IPS DF 4.7 (cell line): ENCODE measurements around the gene CHMP6.

ENCODE experiments used
- DNase-seq: peaks from one replicate; pipeline ENCODE4 v3.0.0-alpha.2; 2013; ENCODE audit warnings: low spot score; ENCODE audit errors: extremely low read depth

The CHMP6 gene

DNA sequence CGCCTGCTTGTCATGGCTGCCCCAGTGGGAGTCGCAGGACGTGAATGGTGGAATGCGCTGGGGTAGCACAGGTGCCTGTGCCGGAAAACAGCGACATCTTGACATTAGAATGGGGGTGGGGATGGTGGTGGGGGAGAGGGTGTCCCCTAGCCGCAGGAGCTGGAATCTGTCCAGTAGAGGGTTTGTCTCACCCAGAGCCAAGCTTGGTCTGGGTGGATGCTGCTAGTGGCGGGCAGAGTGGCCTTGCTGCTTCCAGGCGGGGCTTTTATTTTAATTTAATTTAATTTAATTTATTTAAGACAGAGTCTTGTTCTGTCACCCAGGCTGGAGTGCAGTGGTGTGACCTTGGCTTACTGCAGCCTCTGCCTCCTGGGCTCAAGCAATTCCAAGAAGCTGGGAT is 51.0 kb downstream of the CHMP6 start:
- DNase-seq = no peak

DNA sequence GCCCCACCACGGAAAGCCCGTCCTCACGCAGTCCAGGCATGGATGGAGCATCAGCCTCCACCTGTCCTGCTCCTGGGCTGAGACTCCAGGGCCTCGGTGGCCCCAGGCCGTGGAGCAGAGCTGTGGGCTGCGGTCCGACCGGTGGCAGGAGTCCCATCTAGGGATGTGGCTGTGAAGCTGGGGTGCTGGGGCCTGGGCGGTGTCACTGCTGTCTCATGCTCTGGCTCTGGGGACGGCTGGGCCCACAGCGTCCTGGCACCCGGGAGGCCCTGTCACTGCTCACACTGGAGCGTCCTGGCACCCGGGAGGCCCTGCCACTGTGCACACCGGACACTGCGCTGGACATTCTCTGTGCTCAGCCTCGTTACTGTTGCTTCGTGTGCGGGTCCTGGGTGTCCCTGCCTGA is 51.7 kb downstream of the CHMP6 start:
- DNase-seq = no peak

DNA sequence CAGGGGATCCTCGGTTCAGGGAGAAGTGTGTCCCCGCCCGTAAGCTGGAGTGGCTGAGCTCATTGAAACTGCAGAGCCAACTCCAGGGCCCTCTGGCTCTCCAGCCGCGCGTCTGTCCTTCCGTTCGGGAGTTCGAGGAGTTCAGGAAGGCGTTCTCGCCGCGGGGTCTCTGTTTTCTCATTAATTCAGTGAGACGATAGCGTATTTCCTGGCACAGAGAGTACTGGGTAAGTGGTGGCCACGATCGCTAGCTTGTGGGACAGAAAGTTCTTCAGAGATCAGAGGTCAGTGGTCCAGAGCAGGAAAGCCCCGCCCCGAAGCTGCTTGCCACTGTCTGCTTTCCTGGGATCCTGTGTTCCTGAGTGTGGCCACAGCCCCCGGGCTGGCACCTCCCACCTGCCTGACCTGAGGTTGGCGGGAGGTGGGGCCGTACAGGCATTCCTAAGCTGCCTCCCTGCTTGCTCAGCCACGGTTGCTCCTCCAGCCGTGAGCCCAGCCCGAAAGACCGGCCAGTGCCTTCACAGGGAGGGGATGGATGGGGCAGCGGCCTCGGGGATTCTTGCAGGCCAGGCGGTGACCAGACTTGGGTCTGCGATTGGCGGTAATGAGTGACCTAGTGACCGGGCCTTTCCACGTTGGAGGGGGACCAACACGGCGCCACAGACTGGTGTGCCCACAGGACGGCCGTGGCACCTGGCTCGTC is 52.2 kb downstream of the CHMP6 start:
- no peak for DNase-seq

DNA sequence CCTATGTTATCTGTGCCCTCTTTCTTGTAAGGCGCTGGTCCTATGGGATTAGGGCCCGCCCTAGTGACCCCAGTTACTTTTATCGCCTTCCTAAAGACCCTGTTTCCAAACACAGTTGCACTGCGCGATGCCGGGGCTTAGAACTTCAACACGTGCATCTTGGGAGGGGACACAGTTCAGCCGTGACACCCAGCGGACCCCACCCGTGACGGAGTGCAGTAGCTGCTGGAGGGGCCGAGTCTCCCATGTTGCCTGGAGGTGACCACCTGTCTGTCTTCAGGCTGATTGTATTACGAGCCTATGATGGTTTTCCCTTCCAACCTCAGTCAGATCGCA is 52.8 kb downstream of the CHMP6 start:
- no peak for DNase-seq

DNA sequence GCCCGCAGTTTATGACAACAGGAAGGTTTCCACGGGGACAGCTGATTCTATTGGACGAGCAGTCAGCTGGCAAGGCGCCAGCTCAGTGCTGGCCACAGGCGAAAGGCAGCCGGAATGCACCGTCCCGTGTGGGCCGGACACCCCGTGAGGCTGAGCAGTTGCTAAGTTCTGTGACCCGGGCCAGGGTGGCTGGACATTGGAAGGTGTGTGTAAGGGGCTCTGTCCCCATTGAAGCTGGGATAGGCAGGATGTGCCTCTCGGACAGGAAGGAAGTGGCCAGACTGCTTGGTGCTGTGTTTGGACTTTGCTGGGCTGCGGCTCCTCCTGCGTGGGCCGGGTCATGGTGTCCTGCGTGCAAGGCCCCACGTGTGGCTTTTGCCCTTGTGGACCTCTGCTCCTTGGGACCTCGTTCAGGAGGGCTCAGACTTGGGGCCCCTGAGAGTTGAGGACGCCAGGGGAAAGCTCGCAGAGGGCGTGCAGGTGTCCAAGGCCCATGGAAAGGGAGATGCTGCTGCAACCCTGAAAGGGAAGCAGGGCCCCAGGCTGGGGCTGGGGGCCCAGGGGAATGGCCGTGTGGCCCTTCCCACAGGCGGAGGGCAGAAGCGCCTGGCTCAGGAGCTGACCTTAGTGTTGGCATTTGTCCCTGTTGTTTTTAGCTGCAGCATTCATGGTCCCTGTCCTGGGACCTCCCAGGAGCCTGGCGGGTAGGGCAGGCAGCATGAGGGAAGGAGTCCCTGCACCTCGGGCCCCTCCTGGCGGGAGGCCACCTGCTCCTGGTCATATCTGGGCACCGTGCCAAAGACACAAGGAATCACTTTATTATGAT is 53.3 kb downstream of the CHMP6 start:
- DNase-seq = no peak

DNA sequence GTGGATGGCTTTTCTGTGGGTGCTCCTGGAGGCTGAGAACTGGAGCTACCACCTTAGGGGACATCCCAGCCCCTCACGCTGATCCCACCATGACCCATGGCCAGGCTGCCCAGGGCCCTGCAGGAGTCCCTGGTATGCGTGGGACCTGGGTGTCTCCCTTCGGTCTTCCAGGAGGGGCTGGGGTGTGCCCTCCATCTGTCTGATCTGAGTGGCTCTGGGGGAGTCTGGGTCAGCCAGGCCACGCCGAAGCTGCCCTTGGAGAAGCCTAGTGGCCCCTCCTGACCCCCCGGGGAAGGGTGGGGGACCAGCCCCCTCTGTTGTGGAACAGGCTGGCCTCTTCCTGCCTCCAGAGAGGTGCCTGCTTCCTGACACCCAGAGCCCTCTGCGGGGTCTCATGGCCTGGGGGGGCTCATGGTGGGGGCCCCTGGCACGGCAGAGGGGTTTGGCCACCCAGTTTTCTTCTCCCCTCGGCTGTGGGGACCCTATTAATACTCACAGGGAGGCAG is 54.0 kb downstream of the CHMP6 start:
- no peak for DNase-seq

DNA sequence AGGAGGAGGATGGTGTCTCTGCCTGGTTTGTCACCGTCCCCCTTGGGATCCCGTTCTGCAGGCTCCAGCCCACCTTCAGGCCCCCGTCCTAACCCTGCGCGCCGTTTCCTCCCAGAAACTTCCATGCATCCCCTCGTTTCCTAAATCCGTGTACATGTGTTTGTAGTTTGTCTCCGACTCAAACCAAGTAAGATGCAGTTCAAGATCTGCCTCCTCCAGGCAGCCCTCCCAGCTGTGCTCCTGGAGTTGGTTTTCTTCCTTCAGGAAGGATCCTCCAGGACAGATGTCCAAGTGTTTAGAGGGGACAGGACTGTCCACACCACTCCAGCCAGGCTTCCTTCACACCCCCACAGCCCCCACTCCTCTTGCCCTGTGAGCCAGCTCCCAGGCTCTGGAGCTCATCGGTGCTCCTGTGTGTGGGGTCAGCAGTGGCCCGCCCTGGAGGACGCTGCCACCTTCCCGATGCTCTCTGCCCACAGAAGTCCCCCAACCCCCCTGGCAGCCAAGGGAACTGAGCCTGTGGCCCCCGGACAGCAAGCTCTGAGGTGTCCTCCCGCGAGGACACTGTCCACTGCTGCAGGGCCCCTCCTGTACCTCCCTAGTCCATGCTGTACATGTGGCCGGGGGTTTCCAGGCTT is 54.6 kb downstream of the CHMP6 start:
- DNase-seq = no peak

DNA sequence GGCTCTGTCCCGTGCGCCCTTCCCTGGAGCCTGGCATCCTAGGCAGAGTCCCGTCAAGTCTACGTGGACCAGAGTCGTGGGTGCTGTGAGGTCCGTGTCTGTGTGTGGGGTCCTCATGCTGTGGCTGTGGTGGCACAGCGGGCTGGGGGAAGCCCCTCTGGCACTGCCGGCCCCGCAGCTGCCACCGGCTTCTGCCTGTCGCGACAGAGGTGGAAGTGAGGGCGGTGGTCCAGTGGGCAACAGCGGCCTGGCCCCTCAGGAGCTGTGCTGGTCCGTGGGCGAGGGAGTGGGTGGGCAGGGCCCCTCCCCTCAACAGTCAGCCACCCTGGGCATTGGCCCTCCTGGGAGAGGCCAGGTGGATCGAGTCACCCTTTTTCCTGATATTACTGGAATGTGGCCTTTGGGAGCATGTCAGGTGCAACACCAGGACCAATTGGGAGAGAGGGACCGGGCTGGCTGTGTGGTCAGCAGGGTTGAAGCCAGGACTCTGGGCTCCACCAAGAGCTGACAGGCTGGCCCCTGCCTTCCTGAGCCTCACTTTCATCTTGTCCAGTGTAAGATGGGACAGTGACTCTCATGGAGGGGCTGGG is 55.2 kb downstream of the CHMP6 start:
- no peak for DNase-seq

DNA sequence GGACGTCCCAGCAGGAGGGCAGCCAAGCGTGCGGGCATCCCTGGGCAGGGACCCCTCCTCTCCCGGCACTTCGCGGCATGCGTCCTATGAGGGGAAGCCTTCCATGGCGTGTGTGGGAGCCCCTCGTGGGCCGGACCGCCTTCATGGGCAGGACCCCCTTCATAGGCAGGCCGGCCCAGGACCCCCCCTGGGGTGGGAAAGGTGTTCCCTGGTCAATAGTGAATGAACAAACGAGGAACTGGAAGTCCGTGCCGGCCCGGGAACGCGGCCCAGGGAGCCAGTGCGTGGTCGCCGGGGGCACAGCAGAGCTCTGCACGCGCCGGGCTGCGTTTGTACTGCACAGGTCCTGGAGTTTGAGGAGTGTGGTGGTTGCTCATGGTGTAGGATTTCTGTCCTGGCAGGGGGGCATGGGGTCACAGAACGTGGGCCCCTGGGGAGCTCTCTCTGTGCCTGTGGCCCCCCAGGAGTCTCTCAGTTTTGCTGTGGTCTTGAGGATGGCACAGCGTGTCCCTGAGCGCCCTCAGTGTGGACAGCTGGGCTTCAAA is 57.3 kb downstream of the CHMP6 start:
- DNase-seq = no peak

DNA sequence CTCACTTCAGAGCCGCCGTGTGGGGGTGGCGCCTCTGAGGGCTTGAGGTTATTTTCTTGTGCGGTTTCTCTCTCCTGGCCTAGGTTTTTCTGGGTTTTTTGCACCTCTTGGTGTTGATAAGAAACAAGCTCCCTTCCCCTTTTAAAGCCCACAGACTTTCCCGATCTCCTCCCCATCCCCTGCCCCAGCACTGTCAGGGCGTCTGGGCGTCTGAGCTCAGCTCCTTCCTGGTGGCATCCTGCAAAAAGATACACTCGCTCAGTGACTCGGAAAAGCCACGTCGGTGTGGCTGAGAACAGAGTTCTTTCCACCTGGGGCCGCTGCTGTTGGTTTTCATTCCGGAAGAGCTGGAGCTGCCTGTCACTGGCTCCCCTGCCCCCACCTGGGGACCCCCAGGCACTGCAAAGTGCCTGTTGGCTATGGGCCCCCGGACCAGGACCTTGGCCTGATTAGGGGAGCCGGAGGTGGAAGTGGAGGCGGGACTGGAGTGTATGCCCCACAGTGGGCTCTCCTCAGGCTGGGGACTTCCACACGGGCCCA is 57.8 kb downstream of the CHMP6 start:
- DNase-seq = no peak
